WTC11 (cell line): ENCODE measurements around the gene OR10C1. TPM values are rescaled to one million over a fixed set of nuclear protein-coding genes. Genes with fewer than 3 reads are reported as not detected.

Experiments used
- ATAC-seq: fragments of 200-7000 bp; cut with Tn5 transposase; 2 replicates; pipeline ENCODE4 v1.10.0; 2021; ENCODE audit warnings: mild to moderate bottlenecking, moderate library complexity
- CTCF ChIA-PET: fragments of 300-600 bp; sonication (Branson Sonifier 250); formaldehyde crosslinking; loops from one replicate; lab custom pipeline; 2021; ENCODE audit warnings: antibody characterized with exemption; lab: Charles Lee
- POLR2A ChIA-PET: fragments of 350-600 bp; sonication (Branson Sonifier 250); formaldehyde crosslinking; loops from one replicate; lab custom pipeline; 2021; ENCODE audit warnings: antibody characterized with exemption; lab: Charles Lee
- DNase-seq: peaks from one replicate; pipeline ENCODE4 v3.0.0; 2021; ENCODE audit warnings: low spot score
- H3K27ac Mint-ChIP-seq: 2 replicates; pipeline ENCODE4 v1.8.0; 2021; ENCODE audit warnings: mixed read lengths
- H3K27me3 Mint-ChIP-seq: 2 replicates; pipeline ENCODE4 v1.8.0; 2021; ENCODE audit warnings: low read depth, mild to moderate bottlenecking, moderate library complexity, mixed read lengths
- H3K36me3 Mint-ChIP-seq: 2 replicates; pipeline ENCODE4 v1.8.0; 2021; ENCODE audit warnings: mixed read lengths
- H3K4me1 Mint-ChIP-seq: 2 replicates; pipeline ENCODE4 v1.8.0; 2022; ENCODE audit warnings: mixed read lengths
- H3K4me3 Mint-ChIP-seq: 2 replicates; pipeline ENCODE4 v1.8.0; 2021; ENCODE audit warnings: mild to moderate bottlenecking, moderate library complexity, mixed read lengths
- H3K9me3 Mint-ChIP-seq: 2 replicates; pipeline ENCODE4 v1.8.0; 2021; ENCODE audit warnings: mixed read lengths
- CBFB ChIP-seq: sonication (generic); formaldehyde crosslinking; IDR thresholded peaks from 2 replicates; pipeline ENCODE4 v1.8.1; 2022; ENCODE audit warnings: mild to moderate bottlenecking, low read depth, missing genetic modification reagents
- CDX4 ChIP-seq: fragments of 250-450 bp; sonication (Bioruptor Pico); IDR thresholded peaks from 2 replicates; pipeline ENCODE4 v1.9.0; 2021; ENCODE audit warnings: moderate library complexity, mild to moderate bottlenecking, inconsistent platforms, borderline replicate concordance
- ETV6 ChIP-seq: sonication (generic); formaldehyde crosslinking; IDR thresholded peaks from 2 replicates; pipeline ENCODE4 v1.8.1; 2022; ENCODE audit warnings: mild to moderate bottlenecking, missing genetic modification reagents
- FOXK1 ChIP-seq: sonication (generic); formaldehyde crosslinking; IDR thresholded peaks from 2 replicates; pipeline ENCODE4 v1.8.0; 2022; ENCODE audit warnings: mild to moderate bottlenecking, moderate library complexity, missing genetic modification reagents
- GRHL2 ChIP-seq: fragments of 250-450 bp; sonication (Bioruptor Pico); IDR thresholded peaks from 2 replicates; pipeline ENCODE4 v1.8.0; 2022; ENCODE audit warnings: mild to moderate bottlenecking, moderate library complexity; ENCODE audit not compliant: insufficient replicate concordance, severe bottlenecking
- KAT7 ChIP-seq: sonication (generic); formaldehyde crosslinking; IDR thresholded peaks from 2 replicates; pipeline ENCODE4 v1.8.1; 2023; ENCODE audit warnings: missing genetic modification reagents, mild to moderate bottlenecking, borderline replicate concordance
- NR2C2 ChIP-seq: sonication (generic); formaldehyde crosslinking; IDR thresholded peaks from 2 replicates; pipeline ENCODE4 v1.8.0; 2022; ENCODE audit warnings: mild to moderate bottlenecking, missing genetic modification reagents
- OVOL2 ChIP-seq: fragments of 250-450 bp; sonication (Bioruptor Pico); IDR thresholded peaks from 2 replicates; pipeline ENCODE4 v1.9.0; 2021; ENCODE audit warnings: mild to moderate bottlenecking, borderline replicate concordance
- PRDM15 ChIP-seq: sonication (generic); formaldehyde crosslinking; IDR thresholded peaks from 2 replicates; pipeline ENCODE4 v1.8.0; 2022; ENCODE audit warnings: missing genetic modification reagents
- PRRX2 ChIP-seq: fragments of 250-450 bp; sonication (Bioruptor Pico); IDR thresholded peaks from 2 replicates; pipeline ENCODE4 v1.8.0; 2021; ENCODE audit warnings: mild to moderate bottlenecking
- TEAD1 ChIP-seq: sonication (generic); formaldehyde crosslinking; IDR thresholded peaks from 2 replicates; pipeline ENCODE4 v1.8.0; 2022; ENCODE audit warnings: mild to moderate bottlenecking, missing genetic modification reagents
- TP53 ChIP-seq: sonication (generic); formaldehyde crosslinking; IDR thresholded peaks from 2 replicates; pipeline ENCODE4 v1.8.1; 2023; ENCODE audit warnings: mild to moderate bottlenecking, missing genetic modification reagents
- ZMAT4 ChIP-seq: fragments of 250-450 bp; sonication (Bioruptor Pico); IDR thresholded peaks from 2 replicates; pipeline ENCODE4 v1.9.0; 2021; ENCODE audit warnings: mild to moderate bottlenecking
- ZNF121 ChIP-seq: sonication (generic); formaldehyde crosslinking; IDR thresholded peaks from 2 replicates; pipeline ENCODE4 v1.8.0; 2023; ENCODE audit warnings: missing genetic modification reagents
- ZNF416 ChIP-seq: fragments of 250-450 bp; sonication (Bioruptor Pico); IDR thresholded peaks from 2 replicates; pipeline ENCODE4 v1.9.0; 2021; ENCODE audit warnings: mild to moderate bottlenecking, inconsistent platforms
- ZNF425 ChIP-seq: fragments of 250-450 bp; sonication (Bioruptor Pico); conservative IDR thresholded peaks from 2 replicates; pipeline ENCODE4 v1.9.0; 2021; ENCODE audit warnings: mild to moderate bottlenecking
- ZNF671 ChIP-seq: fragments of 250-450 bp; sonication (Bioruptor Pico); IDR thresholded peaks from 2 replicates; pipeline ENCODE4 v1.8.0; 2021; ENCODE audit warnings: mild to moderate bottlenecking
- total RNA-seq: library from RNA; stranded (reverse); gene quantifications from 3 replicates; pipeline ENCODE4 v1.2.3, GENCODE V29; 2021
- TF ChIP-seq, protein P1 (sequence below): sonication (generic); formaldehyde crosslinking; IDR thresholded peaks from 2 replicates; pipeline ENCODE4 v1.8.0; 2022; ENCODE audit warnings: mild to moderate bottlenecking, missing genetic modification reagents
- TF ChIP-seq, protein P2 (sequence below): sonication (generic); formaldehyde crosslinking; IDR thresholded peaks from 2 replicates; pipeline ENCODE4 v1.8.1; 2023; ENCODE audit warnings: mild to moderate bottlenecking, missing genetic modification reagents, moderate library complexity
- TF ChIP-seq, protein P3 (sequence below): sonication (generic); formaldehyde crosslinking; IDR thresholded peaks from 2 replicates; pipeline ENCODE4 v1.8.1; 2022; ENCODE audit warnings: mild to moderate bottlenecking, missing genetic modification reagents, moderate library complexity, borderline replicate concordance
- TF ChIP-seq, protein P4 (sequence below): sonication (generic); formaldehyde crosslinking; IDR thresholded peaks from 2 replicates; pipeline ENCODE4 v1.8.0; 2022; ENCODE audit warnings: mild to moderate bottlenecking, missing genetic modification reagents

Gene OR10C1
- total RNA-seq, 1 experiment from 2014 or later: not detected

- TF ChIP-seq PRDM15 (CRISPR knock-in tag): no peak
- no peak for TF ChIP-seq ZNF425 (CRISPR knock-in tag)
Measured at GRCh38 chr6:29395331-29395730, 43.8 kb upstream of the OR10C1 start, which contains the start of gene OR12D2 (continued).

- CTCF ChIA-PET: no interaction called here
- Mint-ChIP-seq H3K4me1 (peaks cover 9% of the 10 kb centered on the region), H3K9me3 (peaks cover 5% of the 10 kb centered on the region; the same call in 1 of the 2 replicates), H3K36me3 (no peaks in the 10 kb centered on the region), H3K4me3 (no peak overlapping the region), H3K27ac (no peak overlapping the region), H3K27me3 (no peaks in the 10 kb centered on the region; the same call in 1 of the 2 replicates)
- no peak for DNase-seq
- POLR2A ChIA-PET: no interaction called here
- TF ChIP-seq, protein P1, sequence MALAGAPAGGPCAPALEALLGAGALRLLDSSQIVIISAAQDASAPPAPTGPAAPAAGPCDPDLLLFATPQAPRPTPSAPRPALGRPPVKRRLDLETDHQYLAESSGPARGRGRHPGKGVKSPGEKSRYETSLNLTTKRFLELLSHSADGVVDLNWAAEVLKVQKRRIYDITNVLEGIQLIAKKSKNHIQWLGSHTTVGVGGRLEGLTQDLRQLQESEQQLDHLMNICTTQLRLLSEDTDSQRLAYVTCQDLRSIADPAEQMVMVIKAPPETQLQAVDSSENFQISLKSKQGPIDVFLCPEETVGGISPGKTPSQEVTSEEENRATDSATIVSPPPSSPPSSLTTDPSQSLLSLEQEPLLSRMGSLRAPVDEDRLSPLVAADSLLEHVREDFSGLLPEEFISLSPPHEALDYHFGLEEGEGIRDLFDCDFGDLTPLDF (CRISPR knock-in tag): no peak
- TF ChIP-seq FOXK1 (no peak), PRRX2 (no peak), GRHL2 (CRISPR knock-in tag) (no peak), ZNF416 (CRISPR knock-in tag) (no peak), CBFB (CRISPR knock-in tag) (no peak), ZNF121 (CRISPR knock-in tag) (no peak), NR2C2 (no peak), CDX4 (no peak), ZMAT4 (CRISPR knock-in tag) (no peak), TP53 (CRISPR knock-in tag) (no peak), KAT7 (CRISPR knock-in tag) (no peak), TEAD1 (CRISPR knock-in tag) (no peak), OVOL2 (no peak), ETV6 (CRISPR knock-in tag) (no peak), ZNF671 (no peak)
- TF ChIP-seq, protein P2, sequence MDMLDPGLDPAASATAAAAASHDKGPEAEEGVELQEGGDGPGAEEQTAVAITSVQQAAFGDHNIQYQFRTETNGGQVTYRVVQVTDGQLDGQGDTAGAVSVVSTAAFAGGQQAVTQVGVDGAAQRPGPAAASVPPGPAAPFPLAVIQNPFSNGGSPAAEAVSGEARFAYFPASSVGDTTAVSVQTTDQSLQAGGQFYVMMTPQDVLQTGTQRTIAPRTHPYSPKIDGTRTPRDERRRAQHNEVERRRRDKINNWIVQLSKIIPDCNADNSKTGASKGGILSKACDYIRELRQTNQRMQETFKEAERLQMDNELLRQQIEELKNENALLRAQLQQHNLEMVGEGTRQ (CRISPR knock-in tag): no peak
- TF ChIP-seq, protein P3, sequence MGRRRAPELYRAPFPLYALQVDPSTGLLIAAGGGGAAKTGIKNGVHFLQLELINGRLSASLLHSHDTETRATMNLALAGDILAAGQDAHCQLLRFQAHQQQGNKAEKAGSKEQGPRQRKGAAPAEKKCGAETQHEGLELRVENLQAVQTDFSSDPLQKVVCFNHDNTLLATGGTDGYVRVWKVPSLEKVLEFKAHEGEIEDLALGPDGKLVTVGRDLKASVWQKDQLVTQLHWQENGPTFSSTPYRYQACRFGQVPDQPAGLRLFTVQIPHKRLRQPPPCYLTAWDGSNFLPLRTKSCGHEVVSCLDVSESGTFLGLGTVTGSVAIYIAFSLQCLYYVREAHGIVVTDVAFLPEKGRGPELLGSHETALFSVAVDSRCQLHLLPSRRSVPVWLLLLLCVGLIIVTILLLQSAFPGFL (CRISPR knock-in tag): no peak
- TF ChIP-seq, protein P4, sequence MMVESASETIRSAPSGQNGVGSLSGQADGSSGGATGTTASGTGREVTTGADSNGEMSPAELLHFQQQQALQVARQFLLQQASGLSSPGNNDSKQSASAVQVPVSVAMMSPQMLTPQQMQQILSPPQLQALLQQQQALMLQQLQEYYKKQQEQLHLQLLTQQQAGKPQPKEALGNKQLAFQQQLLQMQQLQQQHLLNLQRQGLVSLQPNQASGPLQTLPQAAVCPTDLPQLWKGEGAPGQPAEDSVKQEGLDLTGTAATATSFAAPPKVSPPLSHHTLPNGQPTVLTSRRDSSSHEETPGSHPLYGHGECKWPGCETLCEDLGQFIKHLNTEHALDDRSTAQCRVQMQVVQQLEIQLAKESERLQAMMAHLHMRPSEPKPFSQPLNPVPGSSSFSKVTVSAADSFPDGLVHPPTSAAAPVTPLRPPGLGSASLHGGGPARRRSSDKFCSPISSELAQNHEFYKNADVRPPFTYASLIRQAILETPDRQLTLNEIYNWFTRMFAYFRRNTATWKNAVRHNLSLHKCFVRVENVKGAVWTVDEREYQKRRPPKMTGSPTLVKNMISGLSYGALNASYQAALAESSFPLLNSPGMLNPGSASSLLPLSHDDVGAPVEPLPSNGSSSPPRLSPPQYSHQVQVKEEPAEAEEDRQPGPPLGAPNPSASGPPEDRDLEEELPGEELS (CRISPR knock-in tag): no peak
- no peak for ATAC-seq
Measured at GRCh38 chr6:29399525-29399924, 39.6 kb upstream of the OR10C1 start.
